Body of pancreas (tissue), 4 donors: ENCODE results near the gene ATXN3L.

Experiments
- POLR2A ChIP-seq, 3 donors: fragments of 450-650 bp; IDR thresholded peaks; one replicate each; pipeline ENCODE4 v1.6.1; 2016; ENCODE audit warnings: antibody characterized with exemption in 3 of 3, mild to moderate bottlenecking in 2 of 3
- TF ChIP-seq, protein P1 (sequence below), 7 experiments: fragments of 450-650 bp in 4 of 7; fragments of 200-600 bp in 3 of 7; sonication (generic) in 3 of 7; IDR thresholded peaks; one replicate each; pipeline ENCODE4 v1.5.1; 2016 to 2019; ENCODE audit warnings: antibody characterized with exemption in 7 of 7

DNA sequence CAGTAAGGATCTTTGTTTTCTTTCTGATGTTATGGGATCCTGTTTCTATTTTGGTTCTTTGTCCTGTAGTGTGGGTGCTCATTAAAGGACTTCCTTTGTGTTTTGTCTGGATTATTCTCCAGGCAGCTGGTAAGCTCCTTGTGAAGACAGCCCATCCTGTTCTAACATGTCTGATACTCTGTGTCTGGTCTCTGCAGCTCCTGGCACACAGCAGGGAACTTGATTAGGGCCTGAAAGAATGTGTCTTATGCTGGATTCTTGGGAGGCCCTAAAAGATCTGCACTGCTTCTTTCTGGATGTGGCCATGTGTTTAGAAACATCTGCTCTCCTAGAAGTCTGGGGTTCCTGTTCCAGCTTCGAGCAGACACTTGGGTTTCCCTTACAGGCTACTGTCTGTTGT lies 38.1 kb upstream of the ATXN3L start:
- TF ChIP-seq, protein P1, sequence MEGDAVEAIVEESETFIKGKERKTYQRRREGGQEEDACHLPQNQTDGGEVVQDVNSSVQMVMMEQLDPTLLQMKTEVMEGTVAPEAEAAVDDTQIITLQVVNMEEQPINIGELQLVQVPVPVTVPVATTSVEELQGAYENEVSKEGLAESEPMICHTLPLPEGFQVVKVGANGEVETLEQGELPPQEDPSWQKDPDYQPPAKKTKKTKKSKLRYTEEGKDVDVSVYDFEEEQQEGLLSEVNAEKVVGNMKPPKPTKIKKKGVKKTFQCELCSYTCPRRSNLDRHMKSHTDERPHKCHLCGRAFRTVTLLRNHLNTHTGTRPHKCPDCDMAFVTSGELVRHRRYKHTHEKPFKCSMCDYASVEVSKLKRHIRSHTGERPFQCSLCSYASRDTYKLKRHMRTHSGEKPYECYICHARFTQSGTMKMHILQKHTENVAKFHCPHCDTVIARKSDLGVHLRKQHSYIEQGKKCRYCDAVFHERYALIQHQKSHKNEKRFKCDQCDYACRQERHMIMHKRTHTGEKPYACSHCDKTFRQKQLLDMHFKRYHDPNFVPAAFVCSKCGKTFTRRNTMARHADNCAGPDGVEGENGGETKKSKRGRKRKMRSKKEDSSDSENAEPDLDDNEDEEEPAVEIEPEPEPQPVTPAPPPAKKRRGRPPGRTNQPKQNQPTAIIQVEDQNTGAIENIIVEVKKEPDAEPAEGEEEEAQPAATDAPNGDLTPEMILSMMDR (IDR thresholded peaks at IDR 0.05): no peak
- no peak for TF ChIP-seq POLR2A (IDR thresholded peaks at IDR 0.05)
